NCI-H128 (cell line): Measurements from ENCODE around the gene PREX1.
"Not testable (repeated sequence)": the region's sequence is repeated elsewhere in the genome, so short reads cannot be mapped to it uniquely, and the experiment has no call there.

ENCODE experiments used
- DNase-seq: peaks from one replicate; lab custom pipeline; 2025; ENCODE audit not compliant: unreplicated experiment; lab: John Stamatoyannopoulos, UW

PREX1 gene

GRCh38 chr20:48847498-48848205, 19.9 kb upstream of the PREX1 start:
- no peak for DNase-seq

GRCh38 chr20:48846516-48847492, 19.0 kb upstream of the PREX1 start:
- no peak for DNase-seq

GRCh38 chr20:48845721-48846306, 18.0 kb upstream of the PREX1 start:
- no peak for DNase-seq

- DNase-seq = no peak
Observed at GRCh38 chr20:48844996-48845395, 17.2 kb upstream of the PREX1 start.

GRCh38 chr20:48843896-48844295, 16.1 kb upstream of the PREX1 start:
- DNase-seq = not testable (repeated sequence)

GRCh38 chr20:48843057-48843806, 15.4 kb upstream of the PREX1 start:
- no peak for DNase-seq

GRCh38 chr20:48841875-48842529, 14.2 kb upstream of the PREX1 start:
- no peak for DNase-seq

- DNase-seq = no peak
Observed at GRCh38 chr20:48841196-48841874, 13.5 kb upstream of the PREX1 start.

- DNase-seq = no peak
Observed at GRCh38 chr20:48839154-48839917, 11.5 kb upstream of the PREX1 start.

- DNase-seq = no peak
Observed at GRCh38 chr20:48837014-48837413, 9.2 kb upstream of the PREX1 start.

- DNase-seq = no peak
Observed at GRCh38 chr20:48835390-48835789, 7.6 kb upstream of the PREX1 start.

GRCh38 chr20:48834278-48834677, 6.5 kb upstream of the PREX1 start:
- DNase-seq = no peak

GRCh38 chr20:48832405-48832730, 4.6 kb upstream of the PREX1 start:
- no peak for DNase-seq

- no peak for DNase-seq
Observed at GRCh38 chr20:48831718-48832404, 4.1 kb upstream of the PREX1 start.

- no peak for DNase-seq
Observed at GRCh38 chr20:48830826-48831318, 3.1 kb upstream of the PREX1 start.

- no peak for DNase-seq
Observed at GRCh38 chr20:48829940-48830339, 2.1 kb upstream of the PREX1 start.

- DNase-seq = no peak
Observed at GRCh38 chr20:48828734-48829460, 1.1 kb upstream of the PREX1 start.
